ENCODE results near the gene KRTAP17-1. TPM values are rescaled to one million over a fixed set of nuclear protein-coding genes. Genes with fewer than 3 reads are reported as not detected.

Gene KRTAP17-1, protein sequence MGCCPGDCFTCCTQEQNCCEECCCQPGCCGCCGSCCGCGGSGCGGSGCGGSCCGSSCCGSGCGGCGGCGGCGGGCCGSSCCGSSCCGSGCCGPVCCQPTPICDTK
- not detected in 2 replicates for total RNA-seq

GRCh38 chr17:41315204-41315794 lies at the start of gene KRTAP17-1:
KRTAP17-1 (minus strand) TSS chr17:41315710; CDS start chr17:41315650, 60 bp downstream.

GRCh38 chr17:41350381-41350878 lies 34.9 kb upstream of the KRTAP17-1 start, which contains the start of gene KRT33A:
KRT33A (minus strand) TSS chr17:41350828; CDS start chr17:41350767, 61 bp downstream.

DNA sequence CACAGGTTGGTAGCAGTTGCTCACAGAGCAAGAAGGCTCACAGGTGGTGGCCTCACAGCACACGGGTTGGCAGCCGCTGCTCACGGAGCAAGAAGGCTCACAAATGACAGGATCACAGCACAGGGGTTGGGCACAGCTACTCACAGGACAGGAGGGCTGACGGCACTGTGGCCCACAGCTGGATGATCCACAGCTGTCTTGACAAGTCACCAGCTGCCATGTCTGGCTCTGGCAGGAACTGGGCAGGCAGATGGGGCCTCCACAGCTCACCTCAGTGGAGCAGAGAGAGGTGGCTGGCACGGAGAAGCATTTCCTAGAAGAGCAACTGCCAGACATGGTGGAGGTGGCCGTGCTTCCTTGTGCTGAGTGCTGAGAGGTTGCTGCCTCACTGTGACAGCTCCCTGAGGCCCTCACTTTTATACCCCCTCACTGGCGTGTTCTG lies 6.6 kb downstream of the KRTAP17-1 start, which contains the start of gene KRTAP16-1:
TSS of gene KRTAP16-1 (minus strand) at position 392 of the 442 bp plus-strand sequence. CDS start at position 336, 56 bp downstream.

DNA sequence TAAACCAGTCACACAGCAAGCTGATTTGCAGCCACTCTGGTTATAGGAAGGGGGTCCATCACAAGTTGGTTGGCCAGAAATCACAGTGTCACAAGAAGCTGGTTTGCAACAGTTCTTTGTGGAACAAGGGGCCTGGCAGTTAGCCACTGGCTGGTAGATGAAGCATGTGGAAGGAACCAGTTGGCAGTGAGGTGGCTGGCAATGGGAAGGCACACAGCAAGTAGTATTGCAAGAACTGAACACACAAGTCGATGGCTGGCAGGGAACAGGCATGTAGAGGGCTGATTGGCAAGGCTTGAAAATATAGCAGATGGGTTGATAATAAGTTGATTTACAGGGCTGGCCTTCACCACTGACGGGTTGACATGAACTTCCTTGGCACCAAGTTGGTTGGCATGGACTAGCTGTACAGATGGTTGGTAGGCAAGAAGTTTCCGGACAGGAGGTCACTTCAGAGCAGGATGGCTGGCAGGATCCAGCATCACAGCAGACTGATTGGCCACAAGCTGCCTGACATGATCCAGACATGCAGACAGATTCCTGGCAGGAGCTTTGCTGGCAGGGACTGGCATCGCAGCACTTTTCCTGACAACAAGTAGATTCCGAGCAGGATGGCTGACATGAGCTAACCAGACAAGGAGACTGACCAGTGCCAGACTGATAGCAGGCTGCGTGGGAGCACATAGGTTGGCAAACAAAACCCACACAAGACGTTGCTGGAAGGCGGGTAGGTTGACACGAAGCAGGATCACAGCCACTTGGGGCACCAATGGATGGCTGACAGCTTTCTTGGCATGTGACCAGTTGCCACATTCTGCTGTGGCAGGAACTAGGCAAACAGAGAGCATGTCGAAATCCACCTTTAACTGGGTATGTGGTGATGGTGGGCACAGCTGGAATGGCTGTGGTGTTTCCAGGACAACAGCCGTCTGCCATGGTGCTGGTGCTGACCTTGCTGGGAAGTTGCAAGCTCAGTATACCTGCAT lies 13.3 kb downstream of the KRTAP17-1 start, which contains the start of gene KRTAP29-1:
TSS of gene KRTAP29-1 (minus strand) at position 936 of the 986 bp plus-strand sequence. CDS start at position 936, 0 bp downstream.

GRCh38 chr17:41275648-41276190 lies 39.8 kb downstream of the KRTAP17-1 start, which contains the start of gene KRTAP9-7:
KRTAP9-7 (plus strand) TSS chr17:41275698; CDS start chr17:41275698, 0 bp downstream.

GRCh38 chr17:41265078-41265477 lies 50.4 kb downstream of the KRTAP17-1 start, which contains the start of gene KRTAP9-6:
KRTAP9-6 (plus strand) TSS chr17:41265378; CDS start chr17:41265378, 0 bp downstream.

Other genes with a start within 250 kb of the KRTAP17-1 start
- gene KRTAP2-4, start 249.8 kb downstream of the KRTAP17-1 start, total RNA-seq = not detected in 2 replicates
- not detected in 2 replicates for gene KRTAP4-7, start 231.6 kb downstream of the KRTAP17-1 start, total RNA-seq
- gene KRTAP4-8, start 217.6 kb downstream of the KRTAP17-1 start, total RNA-seq = not detected in 2 replicates
- not detected in 2 replicates for gene KRTAP4-16, start 213.5 kb downstream of the KRTAP17-1 start, total RNA-seq
- not detected in 2 replicates for gene KRTAP4-9, start 210.3 kb downstream of the KRTAP17-1 start, total RNA-seq
- gene KRTAP4-11, start 197.3 kb downstream of the KRTAP17-1 start, total RNA-seq = not detected in 2 replicates
- not detected in 2 replicates for gene KRTAP4-12, start 191.5 kb downstream of the KRTAP17-1 start, total RNA-seq
- gene KRTAP4-6, start 175.2 kb downstream of the KRTAP17-1 start, total RNA-seq = not detected in 2 replicates
- not detected in 2 replicates for gene KRTAP4-5, start 165.9 kb downstream of the KRTAP17-1 start, total RNA-seq
- not detected in 2 replicates for gene KRTAP4-4, start 155.0 kb downstream of the KRTAP17-1 start, total RNA-seq
- not detected in 2 replicates for gene KRTAP4-3, start 147.5 kb downstream of the KRTAP17-1 start, total RNA-seq
- gene KRTAP4-2, start 137.5 kb downstream of the KRTAP17-1 start, total RNA-seq = not detected in 2 replicates
- not detected in 2 replicates for gene KRTAP4-1, start 130.8 kb downstream of the KRTAP17-1 start, total RNA-seq
- not detected in 2 replicates for gene KRTAP9-1, start 125.8 kb downstream of the KRTAP17-1 start, total RNA-seq
- gene KRTAP9-2, start 89.1 kb downstream of the KRTAP17-1 start, total RNA-seq = not detected in 2 replicates
- not detected in 2 replicates for gene KRTAP9-3, start 83.3 kb downstream of the KRTAP17-1 start, total RNA-seq
- gene KRTAP9-8, start 77.7 kb downstream of the KRTAP17-1 start, total RNA-seq = not detected in 2 replicates
- gene KRTAP9-4, start 66.0 kb downstream of the KRTAP17-1 start, total RNA-seq = not detected in 2 replicates
- gene KRTAP9-9, start 60.3 kb downstream of the KRTAP17-1 start, total RNA-seq = not detected in 2 replicates
- not detected in 2 replicates for gene KRTAP9-6, start 50.3 kb downstream of the KRTAP17-1 start, total RNA-seq
- gene KRTAP9-7, start 40.0 kb downstream of the KRTAP17-1 start, total RNA-seq = not detected in 2 replicates
- not detected in 2 replicates for gene KRTAP29-1, start 12.9 kb downstream of the KRTAP17-1 start, total RNA-seq
- not detected in 2 replicates for gene KRTAP16-1, start 6.4 kb downstream of the KRTAP17-1 start, total RNA-seq
- 0.28 and 0.68 TPM in 2 replicates for gene KRT33A, start 35.1 kb upstream of the KRTAP17-1 start, total RNA-seq
- 1.1 and 59.1 TPM in 2 replicates for gene KRT33B, start 54.1 kb upstream of the KRTAP17-1 start, total RNA-seq
- gene KRT34, start 66.6 kb upstream of the KRTAP17-1 start, total RNA-seq = 1.00 and 2.7 TPM in 2 replicates
- 0.14 and 0.34 TPM in 2 replicates for gene KRT31, start 81.9 kb upstream of the KRTAP17-1 start, total RNA-seq
- gene KRT37, start 108.9 kb upstream of the KRTAP17-1 start, total RNA-seq = 2.1 TPM in 1 of 2 replicates, not detected in the other
- gene KRT38, start 125.3 kb upstream of the KRTAP17-1 start, total RNA-seq = 0.07 TPM in 1 of 2 replicates, not detected in the other
- not detected in 2 replicates for gene KRT32, start 151.7 kb upstream of the KRTAP17-1 start, total RNA-seq
- not detected in 2 replicates for gene KRT35, start 165.4 kb upstream of the KRTAP17-1 start, total RNA-seq
- not detected in 2 replicates for gene KRT36, start 174.2 kb upstream of the KRTAP17-1 start, total RNA-seq
- 6.5 and 231 TPM in 2 replicates for gene KRT13, start 189.9 kb upstream of the KRTAP17-1 start, total RNA-seq
- 38.3 and 63.4 TPM in 2 replicates for gene KRT15, start 203.2 kb upstream of the KRTAP17-1 start, total RNA-seq
- gene KRT19, start 212.6 kb upstream of the KRTAP17-1 start, total RNA-seq = 637 and 3,236 TPM in 2 replicates